Colonic mucosa (tissue), 4 donors: ENCODE results near the gene ZNF230. TPM values are rescaled to one million over a fixed set of nuclear protein-coding genes. Genes with fewer than 3 reads are reported as not detected.

Experiments used
- DNase-seq: peaks from one replicate; pipeline ENCODE4 v3.0.0-alpha.2; 2020
- H3K27ac ChIP-seq: fragments of 200-600 bp; one replicate; pipeline ENCODE4 v1.8.0; 2021
- H3K27me3 ChIP-seq: fragments of 200-600 bp; one replicate; pipeline ENCODE4 v1.8.0; 2021
- H3K36me3 ChIP-seq: fragments of 200-600 bp; one replicate; pipeline ENCODE4 v1.8.0; 2021
- H3K4me1 ChIP-seq: fragments of 200-600 bp; one replicate; pipeline ENCODE4 v1.8.0; 2021; ENCODE audit warnings: mild to moderate bottlenecking
- H3K4me3 ChIP-seq: fragments of 200-600 bp; one replicate; pipeline ENCODE4 v1.8.0; 2021
- H3K9ac ChIP-seq, 2 donors: one replicate each; pipeline ENCODE4 v1.7.0; 2013; ENCODE audit warnings: control low read depth in 2 of 2, low read depth in 2 of 2, low read length in 2 of 2
- H3K9me3 ChIP-seq: fragments of 200-600 bp; one replicate; pipeline ENCODE4 v1.8.0; 2021
- CTCF ChIP-seq: fragments of 200-600 bp; IDR thresholded peaks from one replicate; pipeline ENCODE4 v1.8.0; 2022; ENCODE audit warnings: antibody characterized with exemption, mild to moderate bottlenecking
- intact Hi-C: fragments of 100-400 bp; cut with DNase I; formaldehyde crosslinking; loops from one replicate; pipeline ENCODE4 v1.14.1; 2022
- total RNA-seq, 2 donors: library from RNA; stranded (reverse); fragmentation: NEBNext Ultra II Directional in 1 of 2; extraction: Animal tissue kit (Norgen Biotek cat#: 25700) in 1 of 2; gene quantifications; one replicate each; pipeline ENCODE4 v1.2.1, GENCODE V29; 2021
- donor health status: healthy.
- donor health status: DM: no; HTN: no; CAD: no.
- donor health status: DM: no; HTN: no; CAD: no.

The ZNF230 gene
- total RNA-seq, 2 donors from 2014 or later = 2.3 to 2.9 TPM

GRCh38 chr19:44059229-44059628 is 56.5 kb downstream of the ZNF230 start:
- Histone ChIP-seq H3K27me3 (no peaks in the 10 kb centered on the region), H3K4me1 (no peaks in the 10 kb centered on the region), H3K4me3 (no peak overlapping the region), H3K9me3 (no peaks in the 10 kb centered on the region), H3K27ac (no peak overlapping the region), H3K9ac (no peak overlapping the region), H3K36me3 (peaks cover 4% of the 10 kb centered on the region)
- TF ChIP-seq CTCF = no peak
- intact Hi-C loops = no loop called here
- DNase-seq = no peak

GRCh38 chr19:44061038-44061437 is 58.3 kb downstream of the ZNF230 start:
- Histone ChIP-seq H3K9ac (no peak overlapping the region), H3K4me1 (no peaks in the 10 kb centered on the region), H3K4me3 (no peak overlapping the region), H3K9me3 (peaks cover 7% of the 10 kb centered on the region), H3K36me3 (no peaks in the 10 kb centered on the region), H3K27me3 (no peaks in the 10 kb centered on the region), H3K27ac (no peak overlapping the region)
- TF ChIP-seq CTCF = no peak
- intact Hi-C loops = no loop called here
- DNase-seq = no peak

Other genes with a start within 250 kb of the ZNF230 start
- 10 to 100 TPM; 30.1 to 66.6 TPM for gene SMG9, start 248.0 kb upstream of the ZNF230 start, total RNA-seq
- 10 to 100 TPM; 25.4 to 60.9 TPM for gene KCNN4, start 222.0 kb upstream of the ZNF230 start, total RNA-seq
- 1 to 10 TPM; 3.3 to 3.9 TPM for gene LYPD5, start 200.5 kb upstream of the ZNF230 start, total RNA-seq
- gene ZNF283, start 175.6 kb upstream of the ZNF230 start, total RNA-seq = 1 to 10 TPM; 6.5 to 7.3 TPM
- 1 to 10 TPM; 1.1 to 1.6 TPM for gene ZNF404, start 119.0 kb upstream of the ZNF230 start, total RNA-seq
- 1 to 10 TPM; 8.1 to 8.7 TPM for gene ZNF45, start 67.7 kb upstream of the ZNF230 start, total RNA-seq
- gene ZNF221, start 51.7 kb upstream of the ZNF230 start, total RNA-seq = 1 to 10 TPM; 2.0 to 2.1 TPM
- 1 to 10 TPM; 5.6 to 6.1 TPM for gene ZNF155, start 18.8 kb upstream of the ZNF230 start, total RNA-seq
- gene ZNF222, start 22.4 kb downstream of the ZNF230 start, total RNA-seq = 1 to 10 TPM; 1.2 to 2.4 TPM
- 1 to 10 TPM; 5.1 to 5.5 TPM for gene ZNF223, start 49.1 kb downstream of the ZNF230 start, total RNA-seq
- 1 to 10 TPM; 1.2 to 1.4 TPM for gene ZNF284, start 69.2 kb downstream of the ZNF230 start, total RNA-seq
- 10 to 100 TPM; 19.8 to 21.1 TPM for gene ZNF224, start 91.4 kb downstream of the ZNF230 start, total RNA-seq
- gene ZNF225, start 110.4 kb downstream of the ZNF230 start, total RNA-seq = 1 to 10 TPM; 2.8 TPM
- 1 to 10 TPM; 6.3 to 7.5 TPM for gene ZNF234, start 138.6 kb downstream of the ZNF230 start, total RNA-seq
- gene ZNF226, start 162.1 kb downstream of the ZNF230 start, total RNA-seq = 10 to 100 TPM; 12.9 to 15.5 TPM
- 10 to 100 TPM in 1 of 2 donors, 1 to 10 TPM in 1; 9.9 to 12.3 TPM for gene ZNF227, start 209.6 kb downstream of the ZNF230 start, total RNA-seq